Osteoblast (primary cell): ENCODE results near the gene ROBO2. TPM values are rescaled to one million over a fixed set of nuclear protein-coding genes. Genes with fewer than 3 reads are reported as not detected.

ENCODE experiments used
- DNase-seq: peaks from one replicate; pipeline ENCODE4 v3.0.0; 2011; ENCODE audit warnings: low spot score, mixed read lengths; ENCODE audit not compliant: insufficient read length; ENCODE audit errors: missing footprints
- H2AFZ ChIP-seq: 2 replicates; pipeline ENCODE4 v1.6.0; 2011; ENCODE audit warnings: mild to moderate bottlenecking, low read length
- H3K27ac ChIP-seq: 2 replicates; pipeline ENCODE4 v1.5.1; 2011; ENCODE audit warnings: mild to moderate bottlenecking, low read depth, low read length, moderate library complexity
- H3K27me3 ChIP-seq: 2 replicates; pipeline ENCODE4 v1.6.0; 2012; ENCODE audit warnings: mild to moderate bottlenecking, control low read depth, inconsistent platforms, low read length, moderate library complexity; ENCODE audit not compliant: insufficient read depth
- H3K36me3 ChIP-seq: 2 replicates; pipeline ENCODE4 v1.5.1; 2011; ENCODE audit warnings: mild to moderate bottlenecking, low read length, control low read depth, moderate library complexity; ENCODE audit not compliant: insufficient read depth
- H3K4me1 ChIP-seq: 2 replicates; pipeline ENCODE4 v1.5.1; 2011; ENCODE audit warnings: mild to moderate bottlenecking, low read length, control low read depth, moderate library complexity; ENCODE audit not compliant: insufficient read depth
- H3K4me2 ChIP-seq: 2 replicates; pipeline ENCODE4 v1.6.0; 2011; ENCODE audit warnings: mild to moderate bottlenecking, low read length; ENCODE audit not compliant: insufficient read depth
- H3K4me3 ChIP-seq: fragments of 200-600 bp; sonication (generic); 3 replicates; pipeline ENCODE4 v1.5.1; 2012; ENCODE audit warnings: mild to moderate bottlenecking, low read length, inconsistent platforms; ENCODE audit not compliant: insufficient read depth
- H3K79me2 ChIP-seq: 2 replicates; pipeline ENCODE4 v1.6.0; 2012; ENCODE audit warnings: mild to moderate bottlenecking, low read length, control low read depth, inconsistent platforms; ENCODE audit not compliant: insufficient read depth
- H3K9me3 ChIP-seq: 2 replicates; pipeline ENCODE4 v1.5.1; 2011; ENCODE audit warnings: low read depth, low read length, control low read depth
- H4K20me1 ChIP-seq: 2 replicates; pipeline ENCODE4 v1.6.0; 2012; ENCODE audit warnings: mild to moderate bottlenecking, low read length, control low read depth; ENCODE audit not compliant: insufficient read depth
- total RNA-seq: library from RNA; depleted of rRNA; stranded (reverse); fragments of >200 nt; gene quantifications from 2 replicates; pipeline ENCODE4 v1.2.3, GENCODE V29; 2012
- TF ChIP-seq, protein P1 (sequence below): IDR thresholded peaks from 2 replicates; pipeline ENCODE4 v1.5.1; 2011; ENCODE audit warnings: mild to moderate bottlenecking, low read depth, low read length, moderate library complexity; ENCODE audit errors: extremely low read depth

The ROBO2 gene
- total RNA-seq, 1 donor: 0.36 TPM

DNA sequence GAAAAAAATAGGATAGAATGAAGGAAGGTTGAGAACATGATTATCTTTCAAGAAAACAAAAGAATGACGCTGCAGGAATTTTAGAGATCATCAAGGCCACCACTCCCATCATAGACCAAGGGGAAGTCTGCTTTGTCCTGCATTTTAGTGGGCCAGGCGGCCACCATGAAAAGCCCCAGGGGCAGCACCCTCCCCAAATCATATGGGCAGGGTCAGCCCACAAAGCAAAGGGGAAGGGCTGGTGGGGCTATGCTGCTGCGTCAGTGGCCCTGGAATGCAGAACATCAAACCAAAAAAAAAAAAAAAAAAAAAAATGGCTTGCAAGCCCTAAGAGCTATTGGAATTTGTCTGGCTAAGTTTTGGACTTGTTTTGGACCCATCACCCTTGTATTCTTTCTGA is 620.8 kb downstream of the ROBO2 start:
- no peak overlapping the region for H2AFZ ChIP-seq
- DNase-seq: no peak
- no peaks in the 10 kb centered on the region for H3K79me2 ChIP-seq

DNA sequence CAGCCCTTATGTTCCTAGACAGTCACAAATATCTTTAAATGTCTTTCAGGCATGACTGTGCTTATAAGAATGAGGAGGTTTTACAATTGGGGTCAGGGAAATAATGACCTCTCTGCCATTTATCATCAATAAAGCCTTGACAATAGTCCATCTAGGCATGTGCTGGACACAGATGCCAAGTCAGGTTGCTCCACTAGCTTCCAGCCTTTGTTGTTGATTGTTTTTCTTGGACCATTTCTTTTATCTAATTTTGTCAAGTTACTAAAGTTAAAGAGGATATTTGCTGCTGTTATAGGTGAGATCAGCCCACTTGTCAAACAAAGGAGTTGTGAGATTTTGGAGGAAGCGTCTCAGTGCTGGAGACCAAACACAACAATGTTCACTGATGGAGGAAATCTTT is 628.0 kb downstream of the ROBO2 start:
- Histone ChIP-seq H3K4me1 (no peaks in the 10 kb centered on the region), H2AFZ (no peak overlapping the region), H3K4me2 (no peak overlapping the region), H4K20me1 (no peaks in the 10 kb centered on the region), H3K4me3 (no peak overlapping the region), H3K79me2 (no peaks in the 10 kb centered on the region), H3K27me3 (no peaks in the 10 kb centered on the region), H3K9me3 (peaks cover 2% of the 10 kb centered on the region), H3K36me3 (no peaks in the 10 kb centered on the region), H3K27ac (no peak overlapping the region)
- DNase-seq: no peak
- TF ChIP-seq, protein P1, sequence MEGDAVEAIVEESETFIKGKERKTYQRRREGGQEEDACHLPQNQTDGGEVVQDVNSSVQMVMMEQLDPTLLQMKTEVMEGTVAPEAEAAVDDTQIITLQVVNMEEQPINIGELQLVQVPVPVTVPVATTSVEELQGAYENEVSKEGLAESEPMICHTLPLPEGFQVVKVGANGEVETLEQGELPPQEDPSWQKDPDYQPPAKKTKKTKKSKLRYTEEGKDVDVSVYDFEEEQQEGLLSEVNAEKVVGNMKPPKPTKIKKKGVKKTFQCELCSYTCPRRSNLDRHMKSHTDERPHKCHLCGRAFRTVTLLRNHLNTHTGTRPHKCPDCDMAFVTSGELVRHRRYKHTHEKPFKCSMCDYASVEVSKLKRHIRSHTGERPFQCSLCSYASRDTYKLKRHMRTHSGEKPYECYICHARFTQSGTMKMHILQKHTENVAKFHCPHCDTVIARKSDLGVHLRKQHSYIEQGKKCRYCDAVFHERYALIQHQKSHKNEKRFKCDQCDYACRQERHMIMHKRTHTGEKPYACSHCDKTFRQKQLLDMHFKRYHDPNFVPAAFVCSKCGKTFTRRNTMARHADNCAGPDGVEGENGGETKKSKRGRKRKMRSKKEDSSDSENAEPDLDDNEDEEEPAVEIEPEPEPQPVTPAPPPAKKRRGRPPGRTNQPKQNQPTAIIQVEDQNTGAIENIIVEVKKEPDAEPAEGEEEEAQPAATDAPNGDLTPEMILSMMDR: no peak

More for the DNA sequence above, 620.8 kb downstream of the ROBO2 start:
- no peak overlapping the region for H3K4me2 ChIP-seq
- no peaks in the 10 kb centered on the region for H3K9me3 ChIP-seq
- TF ChIP-seq, protein P1: no peak
- H3K36me3 ChIP-seq: no peaks in the 10 kb centered on the region
- no peaks in the 10 kb centered on the region for H3K4me1 ChIP-seq
- no peak overlapping the region for H3K27ac ChIP-seq
- H3K27me3 ChIP-seq: no peaks in the 10 kb centered on the region
- no peaks in the 10 kb centered on the region for H4K20me1 ChIP-seq
- no peak overlapping the region for H3K4me3 ChIP-seq

DNA sequence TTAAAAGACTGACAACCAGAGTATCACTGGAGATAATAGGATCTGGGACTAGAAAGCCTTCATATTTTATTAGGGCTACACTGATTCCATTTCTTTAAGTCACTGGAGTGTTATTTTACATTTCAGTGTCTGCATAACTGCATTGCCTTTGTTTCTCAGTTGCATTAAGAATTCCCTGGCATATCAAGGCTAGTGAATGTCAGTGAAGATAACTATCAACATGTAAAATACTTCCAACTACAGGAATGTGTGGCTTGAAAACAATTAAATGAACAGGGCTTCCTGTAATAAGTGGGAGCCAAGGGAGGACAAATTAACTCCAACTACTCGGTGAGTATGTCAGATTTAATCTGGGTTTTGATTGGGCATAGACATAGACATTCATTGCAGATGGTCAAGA is 628.5 kb downstream of the ROBO2 start:
- no peak overlapping the region for H2AFZ ChIP-seq
- H3K27me3 ChIP-seq: no peaks in the 10 kb centered on the region
- H3K4me2 ChIP-seq: no peak overlapping the region
- TF ChIP-seq, protein P1: no peak
- DNase-seq: no peak
- no peaks in the 10 kb centered on the region for H4K20me1 ChIP-seq
- H3K4me3 ChIP-seq: no peak overlapping the region
- no peak overlapping the region for H3K27ac ChIP-seq
- no peaks in the 10 kb centered on the region for H3K4me1 ChIP-seq
- H3K36me3 ChIP-seq: no peaks in the 10 kb centered on the region
- H3K9me3 ChIP-seq: peaks cover 2% of the 10 kb centered on the region
- no peaks in the 10 kb centered on the region for H3K79me2 ChIP-seq

DNA sequence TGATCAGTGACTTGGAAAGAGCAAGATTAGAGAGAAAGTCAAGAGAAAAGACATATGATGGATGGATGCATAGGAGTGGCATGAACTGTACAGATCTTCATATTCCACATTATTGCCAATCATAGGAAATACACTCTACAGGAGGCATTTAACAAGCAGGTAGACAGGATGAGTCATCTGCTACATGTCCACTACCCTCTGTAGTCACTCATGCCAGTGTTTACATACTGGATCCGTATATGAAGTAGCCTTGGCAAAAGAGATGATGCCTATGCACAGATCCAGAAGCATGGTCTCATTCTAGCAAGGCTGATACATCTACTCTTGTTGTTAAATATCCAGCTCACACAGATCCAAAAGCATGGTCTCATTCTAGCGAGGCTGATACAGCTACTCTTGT is 632.1 kb downstream of the ROBO2 start:
- Histone ChIP-seq H3K9me3 (peaks cover 2% of the 10 kb centered on the region), H2AFZ (no peak overlapping the region), H3K4me3 (no peak overlapping the region), H3K27me3 (no peaks in the 10 kb centered on the region), H4K20me1 (no peaks in the 10 kb centered on the region), H3K4me1 (no peaks in the 10 kb centered on the region), H3K4me2 (no peak overlapping the region), H3K27ac (no peak overlapping the region), H3K36me3 (no peaks in the 10 kb centered on the region), H3K79me2 (no peaks in the 10 kb centered on the region)
- DNase-seq: no peak
- TF ChIP-seq, protein P1: no peak
